Measurements from ENCODE around the gene MGAT4A. TPM values are rescaled to one million over a fixed set of nuclear protein-coding genes. Genes with fewer than 3 reads are reported as not detected.

Gene MGAT4A
- total and polyA plus RNA-seq, 9 of the 15 experiments (the other 6 are each of a cell fraction or from before 2014, with no cell fraction given): 0.03 to 0.53 (median 0.18) TPM; not detected in 2

GRCh38 chr2:98748292-98749065, 17.5 kb upstream of the MGAT4A start (continued):
- TF ChIP-seq MGA (IDR thresholded peaks at IDR 0.05): no peak
- no peak for TF ChIP-seq MECOM (CRISPR knock-in tag; IDR thresholded peaks at IDR 0.05)
- TF ChIP-seq ZC3H8 (IDR thresholded peaks at IDR 0.05): no peak
- no peak for TF ChIP-seq SIRT6 (IDR thresholded peaks at IDR 0.05; ENCODE audit: low read depth, low read length)
- no peak for TF ChIP-seq ZNF280A (IDR thresholded peaks at IDR 0.05; ENCODE audit: low read depth, partially characterized antibody)
- TF ChIP-seq RBM17 (IDR thresholded peaks at IDR 0.05; ENCODE audit: borderline replicate concordance, low read depth, low read length): no peak
- no peak for TF ChIP-seq PCBP1 (IDR thresholded peaks at IDR 0.05; ENCODE audit: low read depth, low read length, poor library complexity, severe bottlenecking)
- no peak for TF ChIP-seq ZC3H4 (CRISPR knock-in tag; IDR thresholded peaks at IDR 0.05; ENCODE audit: borderline replicate concordance)

All from K562 (cell line).